RPMI8226 (cell line): ENCODE results near the gene KLHL17.
"Not testable (repeated sequence)": the region's sequence is repeated elsewhere in the genome, so short reads cannot be mapped to it uniquely, and the experiment has no call there.

Source experiments
- DNase-seq: peaks from one replicate; pipeline ENCODE4 v3.0.0-alpha.2; 2015

KLHL17 gene

DNA sequence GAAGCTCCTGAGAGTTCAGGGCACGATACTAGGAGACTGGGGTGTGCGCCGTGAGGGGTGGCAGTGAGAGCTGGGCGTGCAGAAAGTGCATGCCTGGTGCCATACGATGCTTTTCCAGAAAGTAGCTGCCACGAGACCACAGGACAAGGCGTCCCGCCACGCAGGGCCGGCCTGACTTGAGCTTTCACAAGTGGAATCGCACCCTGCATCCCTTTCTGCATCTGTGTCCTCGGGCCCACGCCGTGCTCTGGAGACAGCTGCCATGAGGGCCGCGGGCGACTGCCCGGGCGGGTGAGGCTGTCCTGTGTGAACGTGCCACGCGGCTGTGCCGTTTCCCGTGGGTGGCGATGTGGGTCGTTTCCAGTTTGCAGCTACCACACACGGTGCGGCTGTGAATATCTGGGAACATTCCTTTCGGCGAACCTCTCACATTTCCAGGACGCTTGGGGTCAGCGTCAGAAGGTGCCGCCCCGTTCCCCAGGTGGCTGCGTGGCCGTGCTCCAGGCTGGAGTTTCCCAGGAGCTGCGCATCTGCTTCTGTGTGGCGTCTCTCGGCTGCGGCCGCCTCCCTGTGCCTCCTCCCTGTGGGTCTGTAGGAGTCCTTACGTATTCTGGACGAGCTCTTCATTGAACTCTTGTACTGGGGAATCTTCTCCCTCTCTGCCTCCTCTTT, 22.5 kb downstream of the KLHL17 start:
- DNase-seq = no peak

DNA sequence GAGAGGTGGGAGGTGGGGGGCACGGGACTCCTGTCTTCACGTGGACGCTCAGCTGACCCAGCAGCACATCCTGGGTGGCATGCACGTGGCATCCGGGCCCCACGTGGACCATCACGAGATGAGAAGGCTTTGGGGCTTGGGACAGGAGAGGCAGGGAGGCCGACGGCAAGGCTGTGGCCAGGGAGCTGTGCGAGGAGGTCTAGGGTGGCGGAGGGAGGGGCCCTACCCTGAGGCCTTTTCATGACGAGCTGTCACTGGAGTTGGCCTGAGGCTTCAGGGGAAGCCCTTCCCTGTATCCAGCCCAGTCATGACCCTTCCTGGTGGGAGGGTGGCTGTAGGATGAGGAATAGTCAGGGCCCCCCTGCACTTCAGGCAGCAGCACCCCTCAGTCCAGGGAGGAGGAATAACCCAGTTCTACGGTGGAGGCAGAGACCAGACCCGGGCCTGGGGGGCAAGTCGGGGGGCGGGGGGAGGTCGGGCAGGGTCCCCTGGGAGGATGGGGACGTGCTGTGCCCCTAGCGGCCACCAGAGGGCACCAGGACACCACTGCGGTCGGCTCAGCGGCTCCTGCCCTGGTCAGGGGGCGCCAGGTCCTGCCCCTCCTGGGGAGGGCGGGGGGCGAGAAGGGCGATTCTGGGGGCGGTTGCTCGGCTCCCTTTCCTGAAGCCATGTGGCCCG, 23.6 kb downstream of the KLHL17 start:
- peak; percentile 54 for DNase-seq

DNA sequence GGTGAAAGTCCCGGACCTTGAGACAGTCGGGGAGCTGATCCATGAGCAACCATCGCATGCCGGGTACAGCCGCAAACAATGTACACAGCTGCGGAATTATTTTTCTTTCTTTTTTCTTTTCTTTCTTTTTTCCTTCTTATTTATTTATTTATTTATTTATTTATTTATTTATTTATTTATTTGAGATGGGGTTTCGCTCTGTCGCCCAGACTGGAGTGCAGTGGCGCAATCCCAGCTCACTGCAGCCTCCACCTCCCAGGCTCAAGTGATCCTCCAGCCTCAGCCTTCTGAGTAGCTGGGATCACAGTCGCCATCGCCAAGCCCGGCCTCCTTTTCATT, 24.1 kb downstream of the KLHL17 start:
- DNase-seq = no peak

DNA sequence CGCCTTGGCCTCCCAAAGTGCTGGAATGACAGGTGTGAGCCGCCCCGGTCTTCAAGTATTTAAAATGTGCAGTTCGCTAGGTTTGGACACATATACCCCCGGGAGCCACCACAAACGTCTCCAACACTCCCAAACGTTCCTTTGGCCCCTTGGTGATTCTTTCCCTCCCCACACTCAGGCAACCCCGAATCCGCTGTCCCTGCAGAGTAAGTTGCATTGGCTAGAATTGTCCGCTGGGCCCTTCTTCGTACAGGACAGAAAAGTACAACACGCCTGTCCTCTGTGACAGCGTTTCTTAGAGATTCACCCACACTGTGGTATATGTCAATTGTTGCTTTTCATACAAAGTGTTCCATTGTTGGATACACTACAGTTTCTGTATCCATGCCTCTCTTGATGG, 24.7 kb downstream of the KLHL17 start:
- DNase-seq = no peak

DNA sequence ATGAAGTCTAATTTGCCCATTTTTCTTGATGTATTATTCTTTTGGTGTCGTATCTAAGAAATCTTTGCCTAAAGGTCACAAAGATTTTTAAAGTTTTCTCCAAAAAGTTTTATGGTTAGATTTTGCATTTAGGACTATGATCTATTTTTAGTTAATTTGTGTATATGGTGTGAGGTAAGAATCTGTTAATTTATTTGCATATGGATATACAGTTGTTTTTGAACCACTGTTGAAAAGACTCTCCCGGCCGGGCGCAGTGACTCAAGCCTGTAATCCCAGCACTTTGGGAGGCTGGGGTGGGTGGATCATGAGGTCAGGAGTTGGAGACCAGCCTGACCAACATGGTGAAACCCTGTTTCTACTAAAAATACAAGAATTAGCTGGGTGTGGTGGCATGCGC, 27.7 kb downstream of the KLHL17 start:
- DNase-seq = not testable (repeated sequence)

DNA sequence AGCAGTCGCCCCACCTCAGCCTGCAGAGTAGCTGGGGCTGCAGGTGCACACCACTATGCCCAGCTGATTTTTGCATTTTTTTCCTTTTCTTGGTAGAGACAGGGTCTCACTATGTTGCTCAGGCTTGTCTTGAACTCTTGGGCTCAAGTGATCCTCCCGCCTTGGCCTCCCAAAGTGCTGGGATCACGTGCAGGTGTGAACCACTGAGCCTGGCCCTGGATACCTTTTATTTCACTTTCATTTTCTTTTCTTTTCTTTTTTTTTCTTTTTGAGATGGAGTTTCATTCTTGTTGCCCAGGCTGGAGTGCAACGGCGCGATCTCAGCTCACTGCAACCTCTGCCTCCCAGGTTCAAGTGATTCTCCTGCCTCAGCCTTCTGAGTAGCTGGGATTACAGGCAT, 30.9 kb downstream of the KLHL17 start:
- DNase-seq = not testable (repeated sequence)

DNA sequence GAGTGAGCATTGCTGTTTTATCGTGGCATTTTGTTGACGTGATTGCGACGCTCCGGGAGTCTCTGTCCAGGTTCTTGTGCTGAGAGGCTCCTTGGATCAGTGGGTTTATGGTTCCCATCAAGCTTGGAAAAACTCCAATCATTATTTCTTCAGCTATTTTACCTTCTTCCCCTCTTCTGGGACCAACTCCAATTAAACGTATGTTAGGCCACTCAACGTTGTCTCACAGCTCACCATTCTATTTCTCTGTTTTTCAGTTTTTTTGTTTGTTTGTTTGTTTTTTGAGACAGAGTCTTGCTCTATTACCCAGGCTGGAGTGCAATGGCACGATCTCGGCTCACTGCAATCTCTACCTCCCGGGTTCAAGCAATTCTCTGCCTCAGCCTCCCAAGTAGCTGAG, 31.5 kb downstream of the KLHL17 start:
- no peak for DNase-seq

GRCh38 chr1:992362-992761, 32.0 kb downstream of the KLHL17 start:
- no peak for DNase-seq

DNA sequence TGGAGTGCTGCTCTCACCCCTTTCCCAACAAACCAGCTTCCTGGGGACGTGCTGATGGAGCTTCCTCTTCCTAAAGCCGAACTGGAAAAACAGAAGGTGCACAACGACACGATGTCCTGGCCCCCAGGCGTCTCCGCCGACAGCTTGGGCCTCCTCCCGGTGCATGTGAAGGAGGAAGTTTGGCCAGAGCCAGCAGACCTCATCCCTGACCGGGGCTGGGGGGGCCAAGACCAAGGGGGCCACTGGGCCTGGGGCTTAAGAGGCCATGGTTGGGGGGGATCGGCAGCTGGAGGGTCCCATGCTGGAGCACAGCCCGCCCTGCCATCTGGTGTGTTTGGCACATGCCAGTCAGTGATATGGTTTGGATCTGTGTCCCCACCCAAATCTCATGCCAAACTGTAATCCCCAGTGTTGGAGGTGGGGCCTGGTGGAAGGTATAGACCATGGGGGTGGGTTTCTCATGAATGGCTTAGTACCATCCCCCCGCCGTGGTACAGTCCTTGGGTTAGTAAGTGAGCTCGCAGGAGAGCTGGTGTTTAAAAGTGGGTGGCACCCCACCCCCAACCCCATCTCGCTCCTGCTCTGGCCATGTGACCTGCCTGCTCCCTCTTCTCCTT, 33.1 kb downstream of the KLHL17 start:
- no peak for DNase-seq

- not testable (repeated sequence) for DNase-seq
Observed at GRCh38 chr1:994546-994945, 34.2 kb downstream of the KLHL17 start.

DNA sequence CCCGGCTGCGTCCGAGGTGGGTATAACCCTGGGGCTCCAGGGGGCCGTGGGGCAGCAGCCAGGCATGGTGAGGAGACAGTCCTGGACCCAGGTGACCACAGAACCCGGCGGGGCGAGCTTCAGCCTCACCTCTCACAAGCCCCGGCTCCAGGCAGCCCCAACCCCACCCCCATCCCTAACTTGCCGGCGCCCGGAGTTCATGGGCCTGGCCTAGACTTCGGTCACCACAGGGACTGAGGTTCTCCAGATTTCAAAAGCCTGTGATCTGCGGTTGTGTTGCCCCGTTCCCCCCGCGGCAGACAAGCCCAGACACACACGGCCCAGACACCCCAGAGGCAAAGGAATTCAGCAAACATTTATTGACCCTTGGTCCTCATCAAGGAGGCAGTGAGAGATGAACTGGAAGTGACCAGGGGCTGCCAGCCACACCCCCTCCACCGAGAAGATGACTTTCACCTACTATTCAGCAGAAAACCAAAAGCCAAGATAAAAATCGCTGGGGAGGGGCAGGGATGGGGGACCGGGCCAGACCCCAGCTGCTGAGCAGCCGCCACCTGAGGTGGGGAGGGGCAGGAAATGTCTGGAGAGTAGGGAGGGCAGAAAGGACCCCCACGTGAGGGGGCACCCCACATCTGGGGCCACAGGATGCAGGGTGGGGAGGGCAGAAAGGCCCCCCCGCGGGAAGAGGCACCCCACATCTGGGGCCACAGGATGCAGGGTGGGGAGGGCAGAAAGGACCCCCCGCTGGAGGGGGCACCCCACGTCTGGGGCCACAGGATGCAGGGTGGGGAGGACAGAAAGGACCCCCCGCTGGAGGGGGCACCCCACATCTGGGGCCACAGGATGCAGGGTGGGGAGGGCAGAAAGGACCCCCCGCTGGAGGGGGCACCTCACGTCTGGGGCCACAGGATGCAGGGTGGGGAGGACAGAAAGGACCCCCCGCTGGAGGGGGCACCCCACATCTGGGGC, 35.6 kb downstream of the KLHL17 start:
- no peak for DNase-seq

- DNase-seq = no peak
Observed at GRCh38 chr1:996851-997712, 36.7 kb downstream of the KLHL17 start.

DNA sequence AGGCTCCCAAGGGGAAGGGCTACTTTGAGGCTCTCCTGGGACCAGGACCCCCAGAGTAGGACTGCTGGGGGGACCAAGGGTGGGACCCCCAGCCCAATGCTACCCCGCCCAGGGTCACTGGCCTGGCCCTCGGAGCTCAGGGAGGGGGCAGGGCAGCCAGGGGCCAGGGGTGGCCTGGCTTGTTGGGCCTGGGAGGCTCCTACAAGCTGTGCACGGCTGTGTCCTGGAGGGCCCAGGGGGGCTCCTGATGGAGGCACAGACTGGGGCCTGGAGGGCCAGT, 37.3 kb downstream of the KLHL17 start:
- no peak for DNase-seq

- no peak for DNase-seq
Observed at GRCh38 chr1:997993-998744, 37.8 kb downstream of the KLHL17 start.

DNA sequence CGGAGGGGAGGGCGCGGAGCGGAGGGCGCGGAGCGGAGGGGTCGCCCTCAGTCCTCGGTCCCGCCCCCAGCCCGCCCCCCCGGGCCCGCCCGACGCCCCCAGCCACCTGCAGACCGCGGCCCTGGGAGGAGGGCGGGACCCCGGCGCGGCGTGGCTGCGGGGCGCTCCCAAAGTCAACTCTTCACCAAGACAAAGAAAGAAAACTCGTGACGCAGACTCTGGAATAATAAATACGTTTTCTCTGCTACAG, 38.3 kb downstream of the KLHL17 start:
- DNase-seq = no peak

GRCh38 chr1:998995-999724, 38.8 kb downstream of the KLHL17 start:
- DNase-seq = peak; percentile 80

GRCh38 chr1:999725-1000356, 39.5 kb downstream of the KLHL17 start, which contains the start of gene HES4:
Gene HES4 (minus strand): TSS chr1:1000097. CDS start chr1:999973, 124 bp downstream.
- peak; percentile 91 for DNase-seq

GRCh38 chr1:1000357-1001056, 40.1 kb downstream of the KLHL17 start:
- peak; percentile 85 for DNase-seq

GRCh38 chr1:1001057-1001783, 40.8 kb downstream of the KLHL17 start:
- no peak for DNase-seq
